HG03060 (cell line): Measurements from ENCODE around the gene GALNT14.
"Not testable (repeated sequence)": the region's sequence is repeated elsewhere in the genome, so short reads cannot be mapped to it uniquely, and the experiment has no call there.

ENCODE experiments used
- ATAC-seq: cut with Tn5 transposase; IDR thresholded peaks from one replicate; pipeline ENCODE4 v1.9.1; 2021; ENCODE audit warnings: low read depth, moderate number of reproducible peaks; ENCODE audit not compliant: unreplicated experiment

Gene GALNT14

DNA sequence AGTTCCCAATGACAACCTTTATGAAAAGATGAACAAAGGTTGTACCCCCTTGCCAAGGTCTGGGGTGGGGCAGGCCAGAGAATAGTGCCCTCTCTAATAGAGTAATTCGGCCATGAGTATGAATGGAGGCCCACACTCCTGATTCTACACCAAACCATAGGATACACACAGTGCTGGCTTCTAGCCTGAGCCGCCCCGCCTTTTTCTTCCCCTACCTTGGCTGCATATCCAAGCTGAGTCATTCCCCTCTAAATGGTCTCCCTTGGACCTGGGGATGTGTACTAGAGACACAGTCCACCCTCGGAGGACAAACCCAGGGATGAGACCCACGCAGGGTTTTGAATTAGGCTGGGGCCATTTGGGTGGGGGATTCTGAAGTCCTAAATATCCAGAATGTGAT is 223.8 kb downstream of the GALNT14 start:
- ATAC-seq, result no peak

DNA sequence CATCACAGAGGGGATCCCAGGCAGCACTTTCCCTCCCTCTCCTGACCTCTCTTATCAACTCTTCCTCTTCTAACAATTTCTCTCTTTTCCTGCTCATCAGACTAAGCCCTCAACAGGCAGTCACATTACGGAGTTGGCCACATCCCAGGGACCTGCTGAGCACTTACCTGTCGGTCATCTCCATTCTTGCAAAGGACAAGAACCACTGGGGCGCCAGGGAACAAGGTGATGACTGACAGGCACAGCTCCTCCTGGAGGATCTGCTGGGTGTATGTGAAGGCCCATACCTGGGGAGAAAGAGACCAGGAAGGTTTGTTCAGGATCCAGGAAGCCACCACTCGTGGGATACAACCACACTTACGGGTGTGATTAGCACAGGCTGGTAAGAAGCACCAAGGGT is 226.2 kb downstream of the GALNT14 start:
- no peak for ATAC-seq

DNA sequence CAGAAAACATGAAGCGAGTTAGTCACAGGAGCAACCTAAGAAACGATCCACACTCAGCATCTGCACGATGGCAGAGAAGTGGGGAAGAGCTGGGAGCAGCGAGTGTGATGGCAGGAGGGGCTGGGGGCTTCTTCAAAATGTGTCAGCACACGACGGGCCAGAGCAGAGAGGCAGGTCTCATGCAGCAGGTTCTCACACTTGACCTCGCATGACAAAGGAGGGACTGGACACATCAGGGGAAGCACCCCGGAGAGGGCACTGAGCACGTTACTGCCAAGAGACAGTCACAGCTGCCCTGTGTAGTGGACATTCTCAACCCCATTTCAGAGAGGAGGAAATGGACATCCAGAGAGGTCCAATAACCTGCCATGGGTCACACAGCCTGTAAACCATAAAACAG is 226.9 kb downstream of the GALNT14 start:
- no peak for ATAC-seq

DNA sequence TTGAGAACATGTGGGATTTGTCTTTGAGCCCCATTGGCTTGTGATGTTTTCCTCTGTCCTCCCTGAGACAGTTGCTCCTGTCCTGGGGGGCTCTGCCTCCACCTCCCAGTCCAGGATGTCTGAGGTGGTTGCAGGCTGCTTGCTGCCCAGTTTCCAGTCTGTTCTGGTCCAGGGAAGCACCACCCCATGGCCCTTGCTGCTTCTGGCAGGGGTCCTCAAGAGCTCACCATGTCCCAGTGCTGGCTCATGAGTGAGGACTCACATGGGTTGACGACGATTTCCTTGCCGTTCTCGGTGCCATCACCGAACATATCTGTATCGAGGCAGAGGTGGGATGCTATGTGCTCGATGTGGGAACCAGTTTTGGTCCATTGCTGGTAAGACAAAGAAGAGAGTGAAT is 227.6 kb downstream of the GALNT14 start:
- no peak for ATAC-seq

DNA sequence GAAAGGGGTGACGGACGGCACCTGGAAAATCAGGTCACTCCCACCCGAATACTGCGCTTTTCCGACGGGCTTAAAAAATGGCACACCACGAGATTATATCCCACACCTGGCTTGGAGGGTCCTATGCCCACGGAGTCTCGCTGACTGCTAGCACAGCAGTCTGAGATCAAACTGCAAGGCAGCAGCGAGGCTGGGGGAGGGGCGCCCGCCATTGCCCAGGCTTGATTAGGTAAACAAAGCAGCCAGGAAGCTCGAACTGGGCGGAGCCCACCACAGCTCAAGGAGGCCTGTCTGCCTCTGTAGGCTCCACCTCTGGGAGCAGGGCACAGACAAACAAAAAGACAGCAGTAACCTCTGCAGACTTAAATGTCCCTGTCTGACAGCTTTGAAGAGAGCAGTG is 233.8 kb downstream of the GALNT14 start:
- not testable (repeated sequence) for ATAC-seq

DNA sequence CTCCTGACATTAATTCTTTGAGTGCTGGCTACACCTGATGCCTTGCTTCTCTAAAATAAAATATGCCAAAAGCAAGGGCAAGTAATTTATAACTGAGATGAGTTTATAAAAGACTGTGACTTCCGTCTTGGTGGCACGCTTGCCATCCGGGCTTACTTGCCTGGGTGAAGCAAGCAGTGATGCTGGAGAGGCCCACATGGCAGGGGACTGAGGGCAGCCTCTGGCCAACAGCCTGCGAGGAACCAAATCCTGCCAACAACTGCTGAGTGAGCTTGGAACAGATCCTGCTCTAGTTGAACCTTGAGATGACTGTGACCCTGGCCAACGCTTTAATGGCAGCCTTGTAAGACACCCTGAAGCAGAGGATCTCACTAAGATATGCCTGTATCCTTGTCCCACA is 234.9 kb downstream of the GALNT14 start:
- ATAC-seq, result no peak

DNA sequence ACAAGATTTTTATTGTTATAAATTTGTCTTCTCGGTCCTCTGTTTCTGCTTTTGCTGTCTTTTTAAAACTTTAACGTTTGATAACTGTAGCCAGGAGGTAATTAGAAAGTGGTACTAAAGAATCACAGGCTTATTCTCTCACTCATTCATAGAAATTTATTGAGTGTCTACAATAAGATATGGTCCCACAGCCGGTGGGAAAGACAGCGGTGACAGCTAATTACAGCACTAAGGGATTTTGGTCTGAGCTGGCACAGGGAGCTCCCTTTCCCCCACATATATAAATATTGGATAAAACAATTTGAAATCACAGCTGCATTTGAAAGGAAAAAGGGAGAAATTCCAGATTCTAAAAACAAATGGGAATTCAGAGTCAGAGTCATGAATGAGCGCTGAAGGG is 237.9 kb downstream of the GALNT14 start:
- ATAC-seq, result no peak

DNA sequence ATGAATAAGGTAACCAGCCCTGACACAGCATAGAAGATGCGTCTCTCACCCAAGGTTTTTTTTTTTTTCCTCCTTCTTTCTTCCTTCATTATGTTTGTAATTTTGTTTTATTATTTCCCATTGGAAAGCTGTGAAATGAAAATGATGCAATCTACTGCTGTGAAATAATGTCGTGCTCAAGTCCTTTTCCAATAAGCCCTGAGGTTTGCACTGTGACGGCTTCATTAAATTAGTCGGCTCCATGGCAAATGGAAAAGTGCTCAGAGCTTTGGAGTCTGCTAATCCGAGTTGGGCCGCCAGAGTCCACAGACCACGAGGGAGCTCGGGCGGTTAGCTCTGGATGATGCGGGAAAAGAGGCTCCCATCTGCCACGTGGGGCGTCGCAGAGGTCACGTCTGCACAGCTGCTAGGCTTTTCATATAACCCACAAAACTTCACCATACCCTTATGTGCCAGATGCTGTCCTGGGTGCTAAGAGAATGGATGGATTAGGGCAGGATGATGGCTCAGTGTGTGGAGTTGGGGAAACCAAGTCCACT is 238.7 kb downstream of the GALNT14 start:
- ATAC-seq, result no peak

DNA sequence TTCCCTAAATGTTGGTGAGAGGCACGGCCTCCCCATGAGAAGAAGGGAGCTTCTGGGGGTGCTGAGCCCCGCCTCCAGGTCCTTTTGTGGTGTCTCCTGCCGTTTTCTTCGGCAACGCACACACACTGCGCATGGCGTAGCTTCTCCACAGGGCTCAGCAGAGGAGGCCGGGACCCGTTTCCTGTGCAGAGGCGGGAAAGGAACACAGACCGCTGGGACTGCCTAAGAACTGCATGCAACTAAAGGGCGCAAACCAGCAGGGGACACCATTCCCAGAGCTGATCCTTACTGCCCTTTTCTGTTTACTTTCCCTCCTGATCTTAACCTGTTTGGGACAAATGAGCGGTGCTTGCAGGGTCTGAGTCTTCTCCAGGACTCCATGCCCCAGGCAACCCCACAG is 240.7 kb downstream of the GALNT14 start:
- no peak for ATAC-seq

DNA sequence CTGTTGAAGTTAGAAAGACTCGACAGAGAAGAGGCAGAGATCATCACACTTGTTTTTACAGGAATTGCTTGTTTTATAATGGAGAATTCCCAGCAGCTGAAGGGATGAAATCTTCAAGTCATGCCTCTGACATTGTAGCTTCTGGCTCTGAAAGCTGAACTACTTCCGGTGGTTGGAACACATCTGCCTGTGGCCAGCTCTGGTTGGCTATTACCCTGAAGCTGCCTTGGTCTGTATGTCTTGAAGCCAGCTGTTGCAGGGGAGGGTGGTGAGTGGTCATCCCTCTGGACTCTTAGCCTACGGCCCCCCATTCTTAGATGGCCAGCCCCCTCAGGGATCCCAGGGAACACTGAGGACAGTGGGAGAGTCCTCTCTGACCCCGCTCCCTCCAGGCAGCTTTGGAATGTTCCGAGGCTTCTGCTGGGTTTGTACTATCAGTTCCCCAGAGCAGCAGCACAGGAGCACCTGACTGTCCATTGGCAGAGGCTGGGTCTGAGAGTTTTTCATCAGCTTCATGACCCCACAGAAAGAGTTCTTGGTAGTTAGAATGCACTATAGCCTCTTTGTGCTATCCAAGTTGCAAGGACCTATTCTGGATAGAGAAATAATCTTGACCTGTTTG is 243.6 kb downstream of the GALNT14 start:
- no peak for ATAC-seq

DNA sequence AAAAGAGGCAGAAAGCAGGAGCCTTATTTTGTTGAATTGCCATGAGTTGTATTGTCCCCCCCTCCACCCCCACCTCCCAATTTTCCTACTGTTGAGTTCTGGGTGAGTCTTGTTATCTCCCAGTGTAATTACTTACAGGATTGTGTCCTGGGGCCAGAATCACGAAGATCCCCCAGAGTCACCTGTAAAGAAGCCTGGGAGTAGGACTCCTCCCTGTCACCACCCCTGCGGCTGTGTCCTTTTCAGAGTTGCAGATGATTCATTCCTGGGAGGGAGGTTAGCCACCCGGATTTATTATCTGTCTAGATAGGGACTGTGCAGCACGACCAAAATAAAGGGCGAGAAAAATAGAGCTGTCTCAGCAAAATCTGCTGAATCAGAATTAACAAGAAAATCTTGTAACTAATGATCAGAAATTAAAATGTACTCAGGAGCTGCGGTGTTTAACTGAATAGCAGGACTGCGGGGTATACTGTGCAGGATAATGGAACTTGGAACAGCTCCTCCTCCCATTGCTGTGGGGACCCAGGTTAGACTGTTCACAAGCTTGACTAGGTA is 249.3 kb downstream of the GALNT14 start:
- ATAC-seq, result no peak

DNA sequence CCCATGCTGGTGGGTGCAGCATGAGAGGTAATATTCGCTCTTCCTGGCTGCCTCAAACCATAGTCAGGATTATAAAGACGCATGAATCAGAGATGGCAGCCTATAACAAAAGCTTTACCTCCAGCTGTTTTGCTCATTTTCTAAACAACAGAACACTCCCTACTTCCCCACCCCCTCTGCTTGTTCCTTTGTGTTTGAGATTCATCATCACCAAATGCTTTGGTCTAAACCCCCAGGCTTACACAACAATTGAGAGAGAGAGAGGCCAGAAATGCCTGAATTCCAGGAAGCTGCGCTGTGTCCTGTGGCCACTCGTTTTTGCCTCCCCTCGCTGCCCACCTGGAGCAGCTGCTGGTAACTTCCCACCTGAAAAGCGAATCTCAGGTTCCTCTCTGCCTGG is 252.2 kb downstream of the GALNT14 start:
- no peak for ATAC-seq

DNA sequence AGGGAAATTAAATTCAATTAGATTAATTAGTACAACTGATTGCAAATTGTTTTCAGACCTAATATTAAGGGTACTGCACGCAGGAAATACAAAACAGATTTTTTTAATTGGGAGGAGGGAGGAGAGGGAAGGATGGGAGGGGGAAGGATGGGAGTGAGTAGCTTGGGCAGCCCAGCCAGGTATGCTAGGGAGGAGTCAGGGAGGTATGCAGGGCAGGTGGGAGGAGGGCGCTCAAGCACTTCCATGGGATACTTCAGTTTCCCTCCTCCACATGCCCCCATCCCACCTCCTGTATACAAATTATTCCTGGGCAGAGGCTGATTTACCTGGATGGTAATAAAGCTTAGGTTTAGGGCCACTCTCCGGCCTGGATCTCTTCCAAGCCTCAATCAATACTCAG is 254.4 kb downstream of the GALNT14 start:
- no peak for ATAC-seq

DNA sequence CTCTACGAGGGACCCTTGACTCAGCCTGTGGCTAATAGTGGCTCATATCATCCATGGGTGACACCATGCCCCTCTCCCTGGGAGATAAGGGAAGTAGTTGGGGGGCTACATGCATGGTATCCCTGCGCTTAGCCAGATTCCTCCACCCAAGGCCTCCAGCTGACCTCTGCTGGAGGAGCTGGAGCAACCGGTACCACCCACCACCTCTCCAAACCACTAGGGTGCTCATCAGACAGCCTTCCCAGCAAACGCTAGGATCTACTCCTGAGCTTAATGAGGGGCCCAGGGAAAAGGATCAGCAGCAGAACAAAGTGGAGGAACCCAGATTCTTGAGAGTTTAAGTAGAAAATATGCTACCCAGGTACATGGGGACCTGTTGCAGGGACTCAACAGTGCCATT is 255.1 kb downstream of the GALNT14 start:
- no peak for ATAC-seq

DNA sequence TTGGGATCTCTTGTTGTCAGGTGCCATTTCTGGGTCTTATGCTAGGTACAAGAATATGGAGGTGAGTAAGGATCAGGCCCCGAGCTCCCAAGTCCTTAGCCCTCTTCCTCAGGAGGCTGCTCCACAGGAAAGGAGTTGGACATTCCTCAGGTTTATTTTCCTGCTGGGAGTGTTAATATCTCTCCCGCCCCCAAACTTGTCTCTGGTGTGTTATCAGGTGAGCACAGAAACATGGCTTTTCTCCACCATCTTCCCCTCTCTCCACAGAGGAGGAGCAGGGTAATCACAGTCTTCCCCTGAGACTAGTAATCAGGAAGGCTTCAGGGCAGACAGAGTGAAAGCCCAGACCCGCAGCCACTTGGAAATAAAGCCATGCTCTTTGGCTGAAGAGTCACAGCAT is 257.7 kb downstream of the GALNT14 start:
- no peak for ATAC-seq

DNA sequence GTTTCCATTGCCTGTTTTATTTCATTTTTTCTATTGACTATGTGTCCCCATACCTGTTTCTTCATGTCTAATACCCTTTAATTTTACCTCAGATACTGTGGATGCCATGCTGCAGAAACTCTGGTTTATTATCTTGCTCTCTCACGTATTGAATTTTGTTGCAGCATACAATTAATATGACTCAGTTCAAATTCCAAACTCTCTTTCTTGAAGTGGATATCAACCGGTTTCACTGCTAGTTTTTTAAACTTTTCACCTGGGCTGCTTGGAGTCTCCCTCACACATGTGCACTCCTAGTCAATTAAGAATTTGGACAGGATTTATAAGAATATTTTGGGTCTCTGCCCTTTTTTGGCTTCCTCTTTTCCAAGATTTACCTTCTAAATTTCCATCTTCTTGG is 260.4 kb downstream of the GALNT14 start:
- no peak for ATAC-seq

DNA sequence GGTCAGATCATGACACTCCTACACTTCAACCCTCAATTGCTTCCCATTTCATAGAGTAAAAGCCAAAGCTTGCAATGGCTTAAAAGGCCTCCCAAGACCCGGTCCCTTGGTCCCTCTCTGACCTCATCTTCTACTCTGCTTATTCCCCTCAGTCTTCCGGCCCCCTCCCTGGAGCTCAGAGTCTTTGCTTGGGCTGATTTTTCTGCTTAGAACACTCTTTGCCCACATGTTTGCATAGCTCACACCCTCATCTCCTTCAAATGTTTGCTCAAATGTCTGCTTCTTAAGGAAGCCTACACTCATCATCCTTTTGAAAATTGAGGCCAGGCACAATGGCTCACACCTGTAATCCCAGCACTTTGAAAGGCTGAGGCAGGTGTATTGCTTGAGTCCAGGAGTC is 265.4 kb downstream of the GALNT14 start:
- no peak for ATAC-seq

DNA sequence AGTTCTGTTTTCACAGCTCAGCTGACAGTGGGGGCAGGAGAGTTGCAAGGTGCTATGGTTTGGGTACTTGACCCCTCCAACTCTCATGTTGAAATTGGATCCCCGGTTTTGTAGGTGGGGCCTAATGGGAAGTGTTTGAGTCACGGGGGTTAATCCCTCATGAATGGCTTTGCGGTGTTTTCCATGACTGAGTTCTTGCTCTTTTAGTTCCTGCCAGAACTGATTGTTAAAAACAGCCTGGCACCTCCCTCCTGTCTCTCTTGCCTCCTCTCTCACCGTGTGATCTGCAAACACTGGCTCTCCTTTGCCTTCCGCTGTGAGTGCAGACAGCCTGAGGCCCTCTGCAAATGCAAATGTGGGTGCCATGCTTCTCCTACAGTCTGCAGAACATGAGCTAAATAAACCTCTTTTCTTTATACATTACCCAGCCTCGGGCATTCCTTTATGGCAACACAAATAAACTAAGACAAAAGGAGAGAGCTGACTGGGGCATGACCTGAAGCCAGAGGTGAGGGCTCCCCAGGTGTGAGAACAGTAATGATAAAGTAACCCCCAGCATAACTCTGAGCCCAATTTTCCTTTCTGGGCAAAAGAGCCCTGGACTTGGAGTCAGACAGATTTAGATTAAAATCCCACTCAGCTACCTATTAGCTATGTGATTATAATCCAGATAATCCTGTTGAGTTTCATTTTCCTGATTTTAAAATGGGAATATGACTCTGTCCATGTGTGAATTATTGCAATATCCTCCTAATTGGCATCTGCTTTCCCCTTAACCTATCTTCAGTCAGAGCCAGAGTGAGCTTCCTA is 266.1 kb downstream of the GALNT14 start:
- no peak for ATAC-seq

DNA sequence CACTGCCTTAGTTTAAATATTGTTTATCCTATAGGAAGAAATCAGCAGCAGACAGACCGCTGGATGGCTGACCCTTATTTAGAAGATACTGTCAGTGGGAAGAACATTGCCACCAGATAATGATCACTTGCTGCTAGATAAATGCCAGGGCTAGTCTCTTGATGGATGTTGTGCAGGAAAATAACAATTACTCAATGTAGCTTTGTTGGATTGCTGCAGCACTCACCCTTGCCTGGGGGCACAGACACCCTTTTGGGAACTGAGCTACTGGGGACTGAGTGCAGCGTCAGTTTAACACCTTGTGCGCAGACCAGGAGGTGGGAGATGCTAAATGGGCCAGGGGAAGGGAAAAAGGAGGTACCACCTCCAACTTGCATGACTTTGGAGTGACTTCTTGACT is 266.8 kb downstream of the GALNT14 start:
- no peak for ATAC-seq

DNA sequence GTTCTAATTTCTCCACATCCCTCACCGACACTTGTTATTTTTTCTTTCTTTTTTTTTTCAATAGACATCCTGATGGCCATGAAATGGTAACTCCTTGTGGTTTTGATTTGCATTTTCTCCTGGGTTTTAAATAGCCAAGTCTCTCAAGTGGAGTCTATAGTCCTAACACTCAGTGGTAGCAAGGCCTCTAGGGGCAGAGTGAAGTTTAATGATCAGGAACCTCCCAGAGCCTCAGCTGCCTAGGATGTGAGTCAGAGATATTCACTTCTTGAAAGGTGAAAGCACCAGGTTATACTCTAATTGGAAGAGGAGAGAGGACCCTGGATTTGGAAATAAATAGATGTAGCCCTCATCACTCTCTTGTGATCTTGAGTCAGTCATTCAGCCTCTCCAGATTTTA is 268.3 kb downstream of the GALNT14 start:
- ATAC-seq, result no peak

DNA sequence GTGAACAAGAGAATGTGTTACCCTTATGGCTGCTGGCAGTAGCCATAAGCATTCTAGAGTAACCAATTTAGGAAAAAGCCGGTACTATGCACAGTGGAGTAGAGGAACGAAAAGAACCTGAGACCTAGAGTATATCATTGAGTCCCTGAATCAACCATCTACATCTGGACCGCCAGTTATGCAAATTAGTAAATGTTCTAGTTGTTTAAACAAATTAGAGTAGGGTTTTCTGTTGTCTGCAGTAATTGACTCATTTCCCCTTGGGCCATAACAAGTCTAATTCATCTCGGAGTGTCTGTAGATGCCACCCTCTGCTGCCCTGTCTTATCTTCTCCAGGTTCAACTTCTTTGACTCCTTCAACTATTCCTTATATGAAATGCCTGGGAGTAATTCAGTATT is 270.9 kb downstream of the GALNT14 start:
- ATAC-seq, result no peak

DNA sequence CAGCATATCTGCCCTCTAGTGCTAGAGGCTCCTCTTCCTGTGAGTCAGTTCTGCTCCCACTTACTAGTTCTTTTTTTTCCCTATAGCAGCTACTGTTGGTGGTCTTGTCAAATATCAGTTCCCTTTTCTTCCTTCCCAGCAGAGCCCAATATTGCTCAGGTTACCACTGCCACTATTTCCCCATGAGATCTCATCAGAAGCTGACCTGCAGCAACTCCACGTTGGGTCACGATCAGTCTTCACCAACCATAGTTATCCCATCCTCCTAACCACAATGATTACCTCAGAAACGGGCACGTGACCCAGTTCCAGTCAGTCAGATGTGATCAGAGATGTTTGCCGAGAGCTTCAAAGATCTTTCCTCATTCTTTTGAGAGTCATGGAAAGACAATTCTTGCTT is 271.3 kb downstream of the GALNT14 start:
- no peak for ATAC-seq
